ENCODE measurements around the gene DNASE2.

DNASE2 gene

DNA sequence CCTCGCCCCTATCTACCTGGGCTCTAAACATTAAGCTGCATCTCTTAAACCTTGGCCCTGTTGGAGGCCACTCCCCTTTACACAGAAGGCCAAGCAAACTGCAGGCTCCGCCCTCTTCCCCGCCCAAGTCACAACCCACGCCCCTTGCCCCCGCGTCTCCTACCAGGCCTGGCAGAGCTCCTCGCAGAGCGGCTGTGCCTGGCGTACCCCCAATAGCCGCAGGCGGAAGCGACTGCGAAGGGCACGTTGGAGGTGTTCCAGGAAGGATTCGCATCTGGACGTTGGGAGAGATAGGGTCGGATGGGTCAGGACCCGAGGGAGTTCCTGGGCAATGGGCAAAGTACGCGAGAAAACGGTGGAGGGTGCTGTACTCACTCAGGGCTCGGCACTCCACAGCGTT, 52.8 kb downstream of the DNASE2 start:
- no peak for DNase-seq

DNA sequence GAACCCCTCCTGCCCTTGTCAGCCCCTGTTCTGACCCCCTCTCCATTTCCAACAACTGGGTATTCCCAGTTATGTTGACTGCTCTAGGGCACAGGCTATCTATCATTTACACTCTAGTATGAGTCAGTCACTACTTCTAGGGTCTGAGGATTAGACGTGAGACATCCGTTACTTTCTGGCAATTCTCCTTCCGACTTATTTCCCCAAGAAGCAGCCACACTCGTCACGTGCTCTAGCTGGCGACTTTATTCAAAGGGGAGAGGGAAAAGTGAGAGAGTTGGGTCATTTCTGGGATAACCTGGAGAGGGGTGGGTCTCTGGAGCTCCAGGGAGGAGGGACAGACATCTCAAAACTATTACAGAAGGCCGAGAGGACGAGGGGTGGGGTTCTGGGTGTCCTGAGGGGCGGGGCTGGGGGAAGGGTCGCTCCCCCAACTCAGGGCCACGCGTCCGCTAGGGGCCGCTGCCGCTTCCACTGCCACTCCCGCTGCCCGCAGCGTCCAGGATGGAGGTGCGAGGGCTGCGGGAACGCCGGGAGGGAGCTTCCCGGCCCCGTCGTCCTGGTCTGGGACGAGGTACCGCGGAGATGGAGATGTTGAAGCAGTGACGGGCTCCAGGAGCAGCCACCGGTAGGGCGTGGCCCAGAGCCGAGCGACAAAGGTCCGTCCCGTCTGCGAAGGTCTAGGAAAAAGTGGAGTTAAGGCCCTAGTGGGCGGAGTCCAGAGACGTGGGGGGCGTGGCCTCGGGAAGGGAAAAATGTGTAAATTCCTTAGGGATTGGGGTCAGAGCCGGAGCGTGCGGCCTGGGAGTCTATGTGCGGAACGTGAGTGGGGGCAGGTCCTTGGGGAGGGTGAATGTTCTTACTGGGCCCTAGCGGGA, 55.8 kb downstream of the DNASE2 start:
- DNase-seq, result no peak
